Measurements from ENCODE around the gene VSX2. TPM values are rescaled to one million over a fixed set of nuclear protein-coding genes. Genes with fewer than 3 reads are reported as not detected.

The VSX2 gene
- 10 to 100 TPM in 3 of 8 experiments, 1 to 10 TPM in 1, under 1 TPM in 2, not detected in 2; 0.10 to 27.9 (median 9.5) TPM for total RNA-seq

- in situ Hi-C loops (cut with MboI; ENCODE audit: low pct_unique_long_range_greater_than_20kb in 2 of 9, low sequenced_read_pairs in 9 of 9, unreplicated experiment in 9 of 9): loop anchor here in 1 of 9 experiments (25.0 kb wide), 1 partner anchor 127 kb away; no protein-coding TSS in a partner anchor
- peak within 1 kb of the TSS; percentile 43 to 49 for H3K27ac ChIP-seq
- 8 to 33% (median 20%) methylated on average over 1 to 10 of the region's 40 CpGs; no CpG with 5 or more reads in 4 of the 10 experiments for WGBS, 10 experiments
- peak within 1 kb of the TSS in 4 of 5 donors; percentile 20 to 34 (median 26) for H3K4me3 ChIP-seq
- no peaks in the 10 kb centered on the region for H3K4me1 ChIP-seq (replicated peaks in 1 of 2)
- ATAC-seq (replicated peaks in 6 of 8): peak in 3 of 8 experiments; percentile 7 to 27 (median 15)
These were observed at the start of gene VSX2 for GRCh38 chr14:74238974-74239847. TSS of gene VSX2 (plus strand) at chr14:74239449. CDS start at chr14:74239562, 113 bp downstream.

DNA sequence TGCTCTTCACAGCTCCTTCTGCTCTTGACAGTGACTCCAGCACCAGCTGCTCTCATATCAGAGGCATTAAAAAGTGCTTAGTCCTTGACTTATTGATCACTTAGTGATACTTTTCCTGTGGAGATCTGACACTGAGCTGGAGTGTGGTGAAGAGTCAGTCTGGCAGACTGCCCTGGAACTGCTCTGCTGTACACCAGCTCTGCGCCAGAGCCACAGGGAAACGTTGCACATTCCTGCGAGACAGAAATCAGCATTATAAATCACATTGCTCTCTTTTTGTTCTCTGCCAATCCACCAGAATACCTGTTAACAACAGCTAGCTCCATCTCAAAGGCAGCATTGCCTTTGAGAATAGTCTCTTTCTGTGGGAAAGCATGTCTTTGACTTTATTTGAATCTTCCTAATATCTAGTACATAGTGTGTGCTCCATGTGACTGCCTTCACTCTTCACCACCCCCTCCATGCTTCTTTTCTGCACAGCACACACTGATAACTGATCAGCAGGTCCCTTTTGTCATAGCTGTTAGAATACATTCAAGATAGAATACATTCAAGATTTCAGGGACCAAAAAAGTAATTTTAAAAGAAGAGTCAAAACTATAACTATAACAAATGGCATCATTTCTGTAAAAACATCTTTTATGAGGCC is 48.2 kb upstream of the VSX2 start:
- H3K4me1 ChIP-seq (replicated peaks in 1 of 2): peaks cover 29 to 40% of the 10 kb centered on the region in 2 donors
- ATAC-seq (replicated peaks in 6 of 8): peak in 5 of 8 experiments; percentile 54 to 71 (median 58)
- in situ Hi-C loops (cut with MboI; ENCODE audit: low pct_unique_long_range_greater_than_20kb in 2 of 9, low sequenced_read_pairs in 9 of 9, unreplicated experiment in 9 of 9): no loop called here
- peak overlapping the region in 1 of 2 donors; percentile 31 for H3K27ac ChIP-seq
- no peak overlapping the region for H3K4me3 ChIP-seq
- WGBS, 10 experiments: 30 to 73% (median 49%) methylated on average over 2 to 3 of the region's 3 CpGs; no CpG with 5 or more reads in 6 of the 10 experiments

DNA sequence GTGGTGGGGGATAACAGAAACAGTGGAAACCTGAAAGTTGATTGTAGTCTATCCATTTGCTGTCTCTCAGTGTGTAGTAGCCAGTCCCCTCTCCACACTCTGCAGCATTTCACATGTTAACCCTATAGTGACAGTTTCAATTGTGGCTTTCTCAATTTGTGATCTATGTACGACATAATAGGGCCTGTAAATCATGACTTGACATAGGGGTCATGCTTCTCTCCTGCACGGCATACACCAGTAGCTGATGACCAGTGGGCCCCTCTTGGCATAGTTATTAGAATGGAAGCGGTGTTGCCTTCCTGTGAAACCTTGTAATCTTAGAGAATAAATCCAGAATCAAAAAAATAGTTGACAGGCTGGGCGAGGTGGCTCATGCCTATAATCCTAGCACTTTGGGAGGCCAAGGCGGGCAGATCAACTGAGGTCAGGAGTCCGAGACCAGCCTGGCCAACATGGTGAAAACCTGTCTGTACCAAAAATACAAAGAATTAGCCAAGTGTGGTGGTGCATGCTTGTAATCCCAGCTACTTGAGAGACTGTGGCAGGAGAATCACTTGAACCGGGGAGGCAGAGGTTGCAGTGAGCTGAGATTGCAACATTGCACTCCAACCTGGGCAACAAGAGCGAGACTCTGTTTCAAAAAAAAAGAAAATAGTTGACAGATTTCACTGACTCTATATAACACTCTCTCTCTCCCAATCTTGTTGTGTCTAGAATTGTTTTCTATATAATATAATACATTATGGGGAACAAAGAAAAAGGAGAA is 44.6 kb upstream of the VSX2 start:
- in situ Hi-C loops (cut with MboI; ENCODE audit: low pct_unique_long_range_greater_than_20kb in 2 of 9, low sequenced_read_pairs in 9 of 9, unreplicated experiment in 9 of 9): no loop called here
- WGBS, 10 experiments: 49 to 100% (median 72%) methylated on average over 2 to 8 of the region's 8 CpGs; no CpG with 5 or more reads in 1 of the 10 experiments
- H3K4me3 ChIP-seq: no peak overlapping the region
- peaks cover 32 to 43% of the 10 kb centered on the region in 2 donors for H3K4me1 ChIP-seq (replicated peaks in 1 of 2)
- peak in 5 of 8 experiments; percentile 15 to 53 (median 32) for ATAC-seq (replicated peaks in 6 of 8)
- H3K27ac ChIP-seq: no peak overlapping the region

DNA sequence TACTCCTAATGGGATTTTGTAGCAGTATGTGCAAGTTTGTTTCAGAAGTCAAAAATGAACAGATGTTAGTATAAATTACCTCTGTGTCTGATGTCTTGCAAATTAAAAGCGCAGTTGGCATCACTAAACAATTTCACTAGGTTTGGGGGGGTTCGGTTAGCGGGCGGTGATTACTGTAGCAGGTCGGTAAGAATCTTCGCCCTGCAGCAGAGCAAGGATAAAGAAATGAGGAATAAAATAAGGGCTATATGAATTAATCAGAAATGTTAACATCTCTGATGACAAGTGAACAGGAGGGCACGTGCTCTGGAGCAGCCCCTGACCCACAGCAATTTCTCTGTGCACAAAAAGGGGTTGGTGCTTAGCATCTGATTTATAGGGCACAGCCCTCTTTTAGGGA is 43.6 kb upstream of the VSX2 start:
- 56 to 93% (median 75%) methylated on average over 2 to 7 of the region's 7 CpGs for WGBS, 10 experiments
- ATAC-seq (replicated peaks in 6 of 8): peak in 3 of 8 experiments; percentile 50 to 53 (median 53)
- no peak overlapping the region for H3K27ac ChIP-seq
- H3K4me1 ChIP-seq (replicated peaks in 1 of 2): peaks cover 30 to 42% of the 10 kb centered on the region in 2 donors
- H3K4me3 ChIP-seq: no peak overlapping the region
- in situ Hi-C loops (cut with MboI; ENCODE audit: low pct_unique_long_range_greater_than_20kb in 2 of 9, low sequenced_read_pairs in 9 of 9, unreplicated experiment in 9 of 9): no loop called here

GRCh38 chr14:74198441-74199234 is 40.6 kb upstream of the VSX2 start:
- in situ Hi-C loops (cut with MboI; ENCODE audit: low pct_unique_long_range_greater_than_20kb in 2 of 9, low sequenced_read_pairs in 9 of 9, unreplicated experiment in 9 of 9): no loop called here
- ATAC-seq (replicated peaks in 6 of 8): no peak
- 60 to 100% (median 89%) methylated on average over 1 to 6 of the region's 7 CpGs for WGBS, 10 experiments
- H3K4me3 ChIP-seq: no peak overlapping the region
- H3K27ac ChIP-seq: no peak overlapping the region
- peaks cover 24 to 53% of the 10 kb centered on the region in 2 donors for H3K4me1 ChIP-seq (replicated peaks in 1 of 2)

DNA sequence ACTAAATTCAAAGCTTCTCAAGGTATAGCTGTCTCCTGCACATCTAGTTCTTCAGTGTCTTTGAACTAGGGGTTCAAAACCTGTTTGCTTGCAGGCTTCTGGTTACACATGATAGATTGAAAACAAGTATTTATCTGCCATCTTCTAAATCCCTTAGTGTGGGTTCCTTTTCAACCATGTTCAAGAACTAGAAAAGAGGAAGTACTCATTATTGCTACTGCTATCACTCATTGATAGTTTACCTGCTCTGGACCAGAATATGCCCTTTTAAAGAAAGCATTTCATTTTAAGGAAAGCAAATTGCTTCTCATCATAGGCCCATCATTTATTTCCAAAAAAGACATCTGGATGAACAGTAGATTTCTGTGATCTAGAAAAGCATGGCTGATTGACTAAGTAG is 37.1 kb upstream of the VSX2 start:
- H3K4me3 ChIP-seq: no peak overlapping the region
- peaks cover 0 to 25% of the 10 kb centered on the region in 2 donors for H3K4me1 ChIP-seq (replicated peaks in 1 of 2)
- in situ Hi-C loops (cut with MboI; ENCODE audit: low pct_unique_long_range_greater_than_20kb in 2 of 9, low sequenced_read_pairs in 9 of 9, unreplicated experiment in 9 of 9): no loop called here
- H3K27ac ChIP-seq: no peak overlapping the region
- no peak for ATAC-seq (replicated peaks in 6 of 8)

DNA sequence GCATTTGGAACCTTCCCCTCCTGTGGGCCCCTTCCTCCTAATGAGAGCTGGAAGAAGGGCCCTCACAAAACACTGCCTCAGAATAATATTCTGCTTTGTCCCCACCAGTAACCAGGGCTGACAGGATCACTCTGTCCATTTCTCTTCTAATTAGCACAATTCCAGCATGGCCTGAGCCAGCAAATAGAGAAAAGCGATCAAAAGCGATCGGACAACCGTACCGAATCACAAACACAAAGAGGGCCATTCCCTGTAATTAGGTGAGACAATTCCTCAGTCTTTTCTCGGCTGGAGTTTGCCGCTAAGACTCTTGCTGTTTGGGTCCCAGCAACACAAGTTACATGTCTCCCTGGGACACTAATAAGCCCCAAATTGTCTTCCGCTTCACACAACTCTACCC is 35.6 kb upstream of the VSX2 start:
- Histone ChIP-seq H3K27ac (no peak overlapping the region), H3K4me3 (no peak overlapping the region), H3K4me1 (replicated peaks in 1 of 2) (peaks cover 7 to 28% of the 10 kb centered on the region in 2 donors)
- WGBS, 10 experiments: 78 to 100% (median 96%) methylated on average over 3 to 5 of the region's 8 CpGs; no CpG with 5 or more reads in 5 of the 10 experiments
- in situ Hi-C loops (cut with MboI; ENCODE audit: low pct_unique_long_range_greater_than_20kb in 2 of 9, low sequenced_read_pairs in 9 of 9, unreplicated experiment in 9 of 9): no loop called here
- peak in 1 of 8 experiments; percentile 28 for ATAC-seq (replicated peaks in 6 of 8)

DNA sequence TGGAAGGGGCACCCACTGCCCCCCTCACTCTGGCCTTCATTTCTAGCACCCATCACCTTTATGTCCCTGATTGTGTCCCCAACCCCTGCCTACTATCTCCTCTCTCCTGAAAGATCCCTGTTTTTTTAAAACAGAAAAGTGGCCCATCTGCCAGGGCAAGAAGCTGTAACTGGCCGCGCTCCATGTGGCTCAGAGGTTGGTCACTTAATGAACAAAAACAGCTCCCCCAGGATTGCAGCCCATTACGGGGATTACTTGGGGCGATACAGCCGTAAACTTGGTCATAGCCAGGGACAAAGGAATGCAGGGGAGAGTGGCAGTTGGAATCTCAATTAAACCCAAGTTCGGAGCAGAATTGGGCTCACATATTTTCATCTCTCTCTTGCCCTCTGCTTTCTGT is 34.8 kb upstream of the VSX2 start:
- in situ Hi-C loops (cut with MboI; ENCODE audit: low pct_unique_long_range_greater_than_20kb in 2 of 9, low sequenced_read_pairs in 9 of 9, unreplicated experiment in 9 of 9): no loop called here
- Histone ChIP-seq H3K4me3 (no peak overlapping the region), H3K27ac (no peak overlapping the region), H3K4me1 (replicated peaks in 1 of 2) (peaks cover 11 to 35% of the 10 kb centered on the region in 2 donors)
- no peak for ATAC-seq (replicated peaks in 6 of 8)
- WGBS, 10 experiments: 70 to 95% (median 84%) methylated on average over 2 to 6 of the region's 6 CpGs; no CpG with 5 or more reads in 3 of the 10 experiments

GRCh38 chr14:74205882-74206281 is 33.4 kb upstream of the VSX2 start:
- 20 to 100% (median 93%) methylated on average over 1 of the region's 1 CpG; no CpG with 5 or more reads in 4 of the 10 experiments for WGBS, 10 experiments
- H3K4me1 ChIP-seq (replicated peaks in 1 of 2): peaks cover 11 to 35% of the 10 kb centered on the region in 2 donors
- no peak overlapping the region for H3K4me3 ChIP-seq
- no peak overlapping the region for H3K27ac ChIP-seq
- ATAC-seq (replicated peaks in 6 of 8): peak in 1 of 8 experiments; percentile 72
- in situ Hi-C loops (cut with MboI; ENCODE audit: low pct_unique_long_range_greater_than_20kb in 2 of 9, low sequenced_read_pairs in 9 of 9, unreplicated experiment in 9 of 9): no loop called here

DNA sequence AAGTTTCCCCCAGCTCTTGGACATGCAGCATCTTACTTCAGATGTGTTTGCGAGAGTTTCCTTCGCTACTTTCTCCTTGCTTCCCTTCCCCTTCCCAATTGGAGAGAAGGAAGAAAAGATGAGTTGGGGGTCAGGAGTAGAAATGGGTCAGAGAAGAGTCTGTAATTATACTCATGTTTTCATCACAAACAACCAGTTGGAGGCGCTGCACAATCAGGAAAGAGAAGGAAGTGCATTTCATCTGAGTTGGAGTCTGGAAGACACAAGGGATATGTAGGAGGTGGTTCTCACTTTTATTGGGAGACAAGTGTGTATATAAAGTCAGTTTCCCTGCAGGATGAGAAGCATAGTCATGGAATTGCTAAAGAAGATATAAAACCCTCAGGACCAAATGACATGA is 31.3 kb upstream of the VSX2 start:
- Histone ChIP-seq H3K27ac (no peak overlapping the region), H3K4me1 (replicated peaks in 1 of 2) (peaks cover 11 to 25% of the 10 kb centered on the region in 2 donors), H3K4me3 (no peak overlapping the region)
- no peak for ATAC-seq (replicated peaks in 6 of 8)
- WGBS, 10 experiments: 17 to 100% (median 73%) methylated on average over 1 to 3 of the region's 3 CpGs; no CpG with 5 or more reads in 3 of the 10 experiments
- in situ Hi-C loops (cut with MboI; ENCODE audit: low pct_unique_long_range_greater_than_20kb in 2 of 9, low sequenced_read_pairs in 9 of 9, unreplicated experiment in 9 of 9): no loop called here

DNA sequence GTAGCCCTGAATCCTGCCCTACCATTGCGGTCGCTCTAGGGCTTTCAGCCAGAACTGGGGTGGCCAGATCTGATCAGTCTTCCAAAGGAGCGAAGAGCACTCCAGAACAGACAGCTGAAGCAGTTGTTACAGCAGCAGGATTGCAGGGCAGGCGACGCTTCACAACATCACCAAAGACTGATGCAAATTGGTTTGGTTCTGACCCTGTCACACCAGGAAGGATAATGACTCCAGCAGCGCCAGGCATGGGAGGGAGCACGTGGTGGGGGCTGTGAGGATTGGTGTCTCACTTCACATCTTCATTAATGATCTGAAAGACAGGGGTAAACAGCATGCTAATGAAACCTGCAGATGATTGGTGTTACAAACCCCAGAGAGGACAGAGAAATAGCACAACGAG is 30.6 kb upstream of the VSX2 start:
- in situ Hi-C loops (cut with MboI; ENCODE audit: low pct_unique_long_range_greater_than_20kb in 2 of 9, low sequenced_read_pairs in 9 of 9, unreplicated experiment in 9 of 9): no loop called here
- Histone ChIP-seq H3K4me1 (replicated peaks in 1 of 2) (peaks cover 11 to 20% of the 10 kb centered on the region in 2 donors), H3K4me3 (no peak overlapping the region), H3K27ac (peak overlapping the region; percentile 46 to 59)
- 53 to 100% (median 78%) methylated on average over 1 to 5 of the region's 8 CpGs; no CpG with 5 or more reads in 2 of the 10 experiments for WGBS, 10 experiments
- peak in 5 of 8 experiments; percentile 42 to 87 (median 75) for ATAC-seq (replicated peaks in 6 of 8)

Measured in motor neuron (in vitro differentiated cells).